ENCODE data around the gene LYPD6.

The LYPD6 gene, protein sequence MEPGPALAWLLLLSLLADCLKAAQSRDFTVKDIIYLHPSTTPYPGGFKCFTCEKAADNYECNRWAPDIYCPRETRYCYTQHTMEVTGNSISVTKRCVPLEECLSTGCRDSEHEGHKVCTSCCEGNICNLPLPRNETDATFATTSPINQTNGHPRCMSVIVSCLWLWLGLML

DNA sequence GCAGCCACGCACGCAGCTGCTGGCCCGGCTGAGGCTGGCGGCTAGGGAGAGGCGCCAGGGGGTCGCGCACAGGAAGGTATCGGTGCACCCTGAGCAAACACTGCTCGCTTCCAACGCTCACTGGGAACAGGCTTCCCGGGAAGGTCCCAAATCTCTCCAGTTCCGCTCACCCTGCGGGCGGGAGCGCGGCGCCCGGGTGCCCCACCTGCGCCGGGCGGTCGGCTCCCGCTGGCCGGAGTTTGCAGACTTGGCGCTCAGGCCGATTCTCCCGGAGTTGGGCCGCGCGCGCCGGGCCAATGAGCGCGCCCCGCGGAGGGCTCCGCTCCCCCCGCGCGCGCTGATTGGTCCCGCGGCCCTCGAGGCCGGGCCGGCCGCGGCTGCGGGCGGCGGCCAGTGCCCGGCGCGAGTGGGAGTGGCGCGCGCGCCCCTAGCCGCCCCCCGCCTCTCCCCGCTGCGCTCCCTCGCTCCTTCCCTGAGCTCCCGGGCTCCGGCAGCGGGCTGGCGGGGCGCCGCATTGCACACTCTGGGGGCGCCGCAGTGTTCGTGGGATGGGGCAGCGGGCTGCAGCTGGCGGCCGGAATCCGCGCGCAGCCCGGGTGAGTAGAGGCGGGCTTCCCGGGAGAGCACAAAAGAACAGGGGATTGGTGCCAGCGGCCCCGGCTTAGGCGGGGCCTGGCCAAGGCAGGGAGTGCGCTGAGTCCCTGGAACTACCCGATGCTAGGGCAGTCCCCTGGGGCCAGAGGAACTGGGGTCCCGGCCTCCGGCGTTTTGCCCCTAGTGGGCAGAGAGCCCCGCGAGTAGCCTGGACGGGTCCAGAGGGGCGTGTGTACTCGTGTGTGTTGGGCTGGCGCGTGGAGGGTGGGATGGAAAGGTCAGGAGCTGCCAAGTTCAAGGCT is at the start of gene LYPD6:
TSS of gene LYPD6 (plus strand) at position 461 of the 896 bp plus-strand sequence. CDS start 107,122 bp downstream, outside the sequence.
- no peaks in the 10 kb centered on the region for H3K4me1 ChIP-seq (ENCODE audit: low read depth, poor library complexity, severe bottlenecking)
- no peaks in the 10 kb centered on the region for H3K36me3 ChIP-seq (ENCODE audit: insufficient read depth)
- peak within 1 kb of the TSS; percentile 89 for H2AFZ ChIP-seq (ENCODE audit: low read depth)
- H3K27me3 ChIP-seq (ENCODE audit: insufficient read depth, low read depth) = no peaks in the 10 kb centered on the region
- H4K20me1 ChIP-seq (ENCODE audit: insufficient read depth) = no peaks in the 10 kb centered on the region
- TF ChIP-seq, protein P1, sequence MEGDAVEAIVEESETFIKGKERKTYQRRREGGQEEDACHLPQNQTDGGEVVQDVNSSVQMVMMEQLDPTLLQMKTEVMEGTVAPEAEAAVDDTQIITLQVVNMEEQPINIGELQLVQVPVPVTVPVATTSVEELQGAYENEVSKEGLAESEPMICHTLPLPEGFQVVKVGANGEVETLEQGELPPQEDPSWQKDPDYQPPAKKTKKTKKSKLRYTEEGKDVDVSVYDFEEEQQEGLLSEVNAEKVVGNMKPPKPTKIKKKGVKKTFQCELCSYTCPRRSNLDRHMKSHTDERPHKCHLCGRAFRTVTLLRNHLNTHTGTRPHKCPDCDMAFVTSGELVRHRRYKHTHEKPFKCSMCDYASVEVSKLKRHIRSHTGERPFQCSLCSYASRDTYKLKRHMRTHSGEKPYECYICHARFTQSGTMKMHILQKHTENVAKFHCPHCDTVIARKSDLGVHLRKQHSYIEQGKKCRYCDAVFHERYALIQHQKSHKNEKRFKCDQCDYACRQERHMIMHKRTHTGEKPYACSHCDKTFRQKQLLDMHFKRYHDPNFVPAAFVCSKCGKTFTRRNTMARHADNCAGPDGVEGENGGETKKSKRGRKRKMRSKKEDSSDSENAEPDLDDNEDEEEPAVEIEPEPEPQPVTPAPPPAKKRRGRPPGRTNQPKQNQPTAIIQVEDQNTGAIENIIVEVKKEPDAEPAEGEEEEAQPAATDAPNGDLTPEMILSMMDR (conservative IDR thresholded peaks at IDR 0.05; ENCODE audit: low read depth, low read length) = no peak
- H3K4me3 ChIP-seq (IDR thresholded peaks at IDR 0.05; ENCODE audit: insufficient read depth, low read depth, low read length) = peak within 1 kb of the TSS; percentile 37
- no peaks in the 10 kb centered on the region for H3K79me2 ChIP-seq (ENCODE audit: insufficient read depth, low read depth)
- no peak within 1 kb of the TSS for H3K27ac ChIP-seq
- H3K4me2 ChIP-seq = peak within 1 kb of the TSS; percentile 84
- peak within 1 kb of the TSS; percentile 35; the same call in 1 of the 2 replicates for H3K9ac ChIP-seq

DNA sequence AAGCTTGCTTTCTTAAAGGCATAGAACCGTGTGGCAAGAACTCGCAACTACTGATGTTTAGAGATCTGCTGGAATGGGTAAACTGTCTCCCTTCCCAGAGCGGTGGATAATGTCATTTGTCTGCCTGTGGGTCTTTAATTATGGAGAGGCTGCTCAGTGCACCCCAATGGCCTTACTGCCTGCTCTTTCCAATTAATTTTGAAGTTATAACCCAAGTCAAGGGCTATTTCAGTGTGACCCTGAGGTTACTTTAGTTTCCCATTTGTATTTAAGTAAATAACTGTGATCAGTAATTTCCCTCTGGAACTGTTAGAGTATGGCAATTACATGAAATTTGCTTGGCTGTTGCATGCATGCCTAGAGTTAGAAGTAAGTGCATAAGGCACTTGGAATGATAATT is 48.9 kb upstream of the LYPD6 start:
- Histone ChIP-seq H3K4me1 (ENCODE audit: low read depth, poor library complexity, severe bottlenecking) (no peaks in the 10 kb centered on the region), H2AFZ (ENCODE audit: low read depth) (no peak overlapping the region), H3K27me3 (ENCODE audit: insufficient read depth, low read depth) (no peaks in the 10 kb centered on the region), H4K20me1 (ENCODE audit: insufficient read depth) (no peaks in the 10 kb centered on the region), H3K9ac (no peak overlapping the region), H3K4me3 (IDR thresholded peaks at IDR 0.05; ENCODE audit: insufficient read depth, low read depth, low read length) (no peak overlapping the region), H3K4me2 (no peak overlapping the region), H3K79me2 (ENCODE audit: insufficient read depth, low read depth) (no peaks in the 10 kb centered on the region), H3K27ac (no peak overlapping the region), H3K36me3 (ENCODE audit: insufficient read depth) (no peaks in the 10 kb centered on the region)
- TF ChIP-seq, protein P1 (conservative IDR thresholded peaks at IDR 0.05; ENCODE audit: low read depth, low read length) = no peak

DNA sequence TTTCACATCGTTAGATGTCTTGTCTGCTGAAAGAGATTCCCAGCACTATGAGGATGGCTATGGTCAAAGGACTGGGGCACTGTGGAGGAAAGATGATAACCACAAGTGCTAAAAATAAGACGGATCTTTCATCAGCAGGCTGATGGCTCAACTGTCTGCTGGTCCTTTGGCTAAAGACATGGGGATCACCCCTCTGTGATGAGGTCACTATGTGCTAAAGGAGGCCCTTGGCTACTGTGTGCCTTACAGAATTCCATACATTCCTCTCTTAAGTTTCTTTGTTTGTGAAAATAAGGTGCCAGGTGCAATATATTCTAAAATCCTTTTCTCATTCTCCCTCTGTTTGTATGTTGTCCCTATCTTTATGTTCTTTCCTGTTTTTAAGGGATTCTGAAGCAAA is 39.7 kb upstream of the LYPD6 start:
- no peaks in the 10 kb centered on the region for H3K27me3 ChIP-seq (ENCODE audit: insufficient read depth, low read depth)
- TF ChIP-seq, protein P1 (conservative IDR thresholded peaks at IDR 0.05; ENCODE audit: low read depth, low read length) = no peak
- no peak overlapping the region for H3K4me2 ChIP-seq
- H4K20me1 ChIP-seq (ENCODE audit: insufficient read depth) = no peaks in the 10 kb centered on the region
- no peak overlapping the region for H3K9ac ChIP-seq
- H3K4me1 ChIP-seq (ENCODE audit: low read depth, poor library complexity, severe bottlenecking) = no peaks in the 10 kb centered on the region
- H3K79me2 ChIP-seq (ENCODE audit: insufficient read depth, low read depth) = no peaks in the 10 kb centered on the region
- H3K27ac ChIP-seq = no peak overlapping the region
- no peak overlapping the region for H2AFZ ChIP-seq (ENCODE audit: low read depth)
- H3K36me3 ChIP-seq (ENCODE audit: insufficient read depth) = no peaks in the 10 kb centered on the region
- no peak overlapping the region for H3K4me3 ChIP-seq (IDR thresholded peaks at IDR 0.05; ENCODE audit: insufficient read depth, low read depth, low read length)

DNA sequence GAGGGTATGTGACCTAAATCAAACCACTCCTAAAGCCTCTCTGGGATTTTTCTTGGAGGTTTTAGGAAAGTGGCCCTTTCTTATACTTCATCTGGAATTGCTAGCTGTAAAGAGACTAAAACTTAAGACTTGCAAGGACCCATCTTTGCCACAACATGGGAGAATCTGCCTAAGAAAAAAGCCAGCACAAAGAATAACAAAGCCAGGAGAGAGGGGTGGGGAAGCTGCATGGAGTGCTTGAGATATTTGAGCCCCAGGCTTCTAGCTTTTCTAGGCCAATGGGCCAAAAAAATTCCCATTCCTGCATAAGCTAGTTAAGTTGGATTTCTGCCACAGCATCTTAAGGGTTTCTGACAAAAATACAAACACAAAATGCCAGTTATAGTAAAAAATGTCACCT is 38.5 kb upstream of the LYPD6 start:
- no peaks in the 10 kb centered on the region for H3K79me2 ChIP-seq (ENCODE audit: insufficient read depth, low read depth)
- H2AFZ ChIP-seq (ENCODE audit: low read depth) = no peak overlapping the region
- no peaks in the 10 kb centered on the region for H3K4me1 ChIP-seq (ENCODE audit: low read depth, poor library complexity, severe bottlenecking)
- no peak overlapping the region for H3K4me3 ChIP-seq (IDR thresholded peaks at IDR 0.05; ENCODE audit: insufficient read depth, low read depth, low read length)
- no peaks in the 10 kb centered on the region for H3K36me3 ChIP-seq (ENCODE audit: insufficient read depth)
- H3K27ac ChIP-seq = no peak overlapping the region
- H3K9ac ChIP-seq = no peak overlapping the region
- TF ChIP-seq, protein P1 (conservative IDR thresholded peaks at IDR 0.05; ENCODE audit: low read depth, low read length) = no peak
- H3K4me2 ChIP-seq = no peak overlapping the region
- H4K20me1 ChIP-seq (ENCODE audit: insufficient read depth) = no peaks in the 10 kb centered on the region
- no peaks in the 10 kb centered on the region for H3K27me3 ChIP-seq (ENCODE audit: insufficient read depth, low read depth)
